ENCODE results near the gene LMO3. TPM values are rescaled to one million over a fixed set of nuclear protein-coding genes. Genes with fewer than 3 reads are reported as not detected.

Gene LMO3
- total and polyA plus RNA-seq, 2 of the 4 experiments (the other 2 are of a cell fraction): 0.54 to 0.84 TPM

DNA sequence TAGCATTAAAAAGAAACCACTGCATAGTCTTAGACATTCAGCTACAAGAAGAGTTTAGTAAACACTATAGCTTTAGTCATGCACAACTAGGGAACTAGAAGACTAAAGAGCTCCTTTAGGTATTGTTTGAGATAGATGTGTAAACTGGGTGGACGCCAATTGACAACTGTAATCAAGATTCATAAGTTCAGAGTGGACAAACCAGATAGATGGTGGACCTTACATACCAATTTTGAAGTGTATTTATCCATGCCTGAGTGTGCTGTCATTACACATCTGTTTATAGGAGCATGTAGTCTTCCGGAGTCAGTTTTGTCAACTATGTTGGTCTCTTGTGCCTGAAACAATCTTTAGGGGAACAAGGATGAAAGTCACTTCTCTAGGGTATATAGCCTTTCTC lies 96.6 kb downstream of the LMO3 start:
- intact Hi-C loops (cut with micrococcal nuclease): no loop called here
- no CpG with 5 or more reads among the region's 2 CpGs for WGBS, 2 experiments (ENCODE audit: extremely low coverage in 2 of 2, insufficient read length in 1 of 2)
- CTCF ChIA-PET: no interaction called here

More for the DNA sequence above, 96.6 kb downstream of the LMO3 start:
- Histone ChIP-seq H3K4me3 (ENCODE audit: insufficient read depth, low read depth, low read length) (no peak overlapping the region), H3K23ac (ENCODE audit: low read depth, low read length) (no peak overlapping the region), H3K9me1 (ENCODE audit: insufficient read depth, low read length) (no peaks in the 10 kb centered on the region), H2BK5ac (ENCODE audit: low read depth, low read length, poor library complexity, severe bottlenecking) (no peak overlapping the region), H2AFZ (replicated peaks; ENCODE audit: low read length, poor library complexity) (no peak overlapping the region), H2AK5ac (ENCODE audit: low read depth, low read length) (no peak overlapping the region), H3K4ac (ENCODE audit: low read depth, low read length) (no peak overlapping the region), H4K91ac (ENCODE audit: insufficient read depth, low read depth, low read length) (no peak overlapping the region), H3K9ac (ENCODE audit: low read depth, low read length) (no peak overlapping the region), H2BK15ac (ENCODE audit: low read depth, low read length) (no peak overlapping the region), H2AK9ac (replicated peaks; ENCODE audit: low read depth, low read length, poor library complexity) (no peak overlapping the region), H4K8ac (ENCODE audit: low read depth in 2 of 2, low read length in 2 of 2) (no peak overlapping the region), H3K79me1 (ENCODE audit: low read depth in 1 of 2, low read length in 2 of 2) (no peaks in the 10 kb centered on the region), H3K18ac (ENCODE audit: low read depth, low read length) (no peak overlapping the region), H3K56ac (ENCODE audit: extremely low read depth, insufficient read depth, low read length) (no peak overlapping the region), H2BK20ac (ENCODE audit: low read depth, low read length) (no peak overlapping the region), H3K4me1 (ENCODE audit: control insufficient read depth, insufficient read depth, low read length) (no peaks in the 10 kb centered on the region), H3K14ac (replicated peaks; ENCODE audit: low read depth, low read length) (no peak overlapping the region), H3K36me3 (ENCODE audit: control insufficient read depth, insufficient read depth, low read length) (no peaks in the 10 kb centered on the region), H4K5ac (ENCODE audit: low read depth, low read length) (no peak overlapping the region), H3K27ac (ENCODE audit: insufficient read depth, low read length) (no peak overlapping the region), H2BK120ac (ENCODE audit: low read depth, low read length) (no peak overlapping the region), H4K20me1 (ENCODE audit: insufficient read depth, low read length) (no peaks in the 10 kb centered on the region), H3K27me3 (ENCODE audit: control insufficient read depth, insufficient read depth, low read length) (no peaks in the 10 kb centered on the region), H3K4me2 (ENCODE audit: low read depth, low read length) (no peak overlapping the region), H3K9me3 (ENCODE audit: control insufficient read depth, insufficient read depth, low read length) (no peaks in the 10 kb centered on the region; the same call in 1 of the 2 replicates)
- in situ Hi-C loops (cut with MboI; ENCODE audit: low sequenced_read_pairs): no loop called here
- ATAC-seq (ENCODE audit: low read depth): peak; percentile 37; the same call in 1 of the 2 replicates
- dilution Hi-C loops (cut with HindIII; ENCODE audit: low sequenced_read_pairs, unreplicated experiment): no loop called here
- no TSS peak for BruUV-seq (replicated peaks)
- no peak for DNase-seq
- POLR2A ChIA-PET (ENCODE audit: unreplicated experiment): no interaction called here
- TF ChIP-seq FOS (IDR thresholded peaks at IDR 0.05; ENCODE audit: low read depth, low read length) (no peak), MXI1 (IDR thresholded peaks at IDR 0.05; ENCODE audit: borderline replicate concordance, low read depth, low read length) (no peak), CEBPB (IDR thresholded peaks at IDR 0.05; ENCODE audit: low read depth, low read length) (no peak), POLR2A (IDR thresholded peaks at IDR 0.05; ENCODE audit: low read depth, low read length) (no peak), MAZ (IDR thresholded peaks at IDR 0.05; ENCODE audit: borderline replicate concordance, low read depth, low read length) (no peak), MAFK (IDR thresholded peaks at IDR 0.05; ENCODE audit: low read depth, low read length) (no peak), BHLHE40 (IDR thresholded peaks at IDR 0.05; ENCODE audit: low read depth, low read length) (no peak), NFE2L2 (IDR thresholded peaks at IDR 0.05; ENCODE audit: low read depth, low read length) (no peak), SMC3 (IDR thresholded peaks at IDR 0.05; ENCODE audit: low read depth, low read length) (no peak), RFX5 (IDR thresholded peaks at IDR 0.05; ENCODE audit: low read depth, low read length) (no peak), RAD21 (IDR thresholded peaks at IDR 0.05; ENCODE audit: low read length) (no peak), CHD1 (IDR thresholded peaks at IDR 0.05; ENCODE audit: low read depth, low read length) (no peak), RCOR1 (IDR thresholded peaks at IDR 0.05; ENCODE audit: insufficient replicate concordance, low read length) (no peak)
- TF ChIP-seq, protein P1, sequence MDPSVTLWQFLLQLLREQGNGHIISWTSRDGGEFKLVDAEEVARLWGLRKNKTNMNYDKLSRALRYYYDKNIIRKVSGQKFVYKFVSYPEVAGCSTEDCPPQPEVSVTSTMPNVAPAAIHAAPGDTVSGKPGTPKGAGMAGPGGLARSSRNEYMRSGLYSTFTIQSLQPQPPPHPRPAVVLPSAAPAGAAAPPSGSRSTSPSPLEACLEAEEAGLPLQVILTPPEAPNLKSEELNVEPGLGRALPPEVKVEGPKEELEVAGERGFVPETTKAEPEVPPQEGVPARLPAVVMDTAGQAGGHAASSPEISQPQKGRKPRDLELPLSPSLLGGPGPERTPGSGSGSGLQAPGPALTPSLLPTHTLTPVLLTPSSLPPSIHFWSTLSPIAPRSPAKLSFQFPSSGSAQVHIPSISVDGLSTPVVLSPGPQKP (IDR thresholded peaks at IDR 0.05; ENCODE audit: borderline replicate concordance, low read depth, low read length): no peak
- TF ChIP-seq, protein P2, sequence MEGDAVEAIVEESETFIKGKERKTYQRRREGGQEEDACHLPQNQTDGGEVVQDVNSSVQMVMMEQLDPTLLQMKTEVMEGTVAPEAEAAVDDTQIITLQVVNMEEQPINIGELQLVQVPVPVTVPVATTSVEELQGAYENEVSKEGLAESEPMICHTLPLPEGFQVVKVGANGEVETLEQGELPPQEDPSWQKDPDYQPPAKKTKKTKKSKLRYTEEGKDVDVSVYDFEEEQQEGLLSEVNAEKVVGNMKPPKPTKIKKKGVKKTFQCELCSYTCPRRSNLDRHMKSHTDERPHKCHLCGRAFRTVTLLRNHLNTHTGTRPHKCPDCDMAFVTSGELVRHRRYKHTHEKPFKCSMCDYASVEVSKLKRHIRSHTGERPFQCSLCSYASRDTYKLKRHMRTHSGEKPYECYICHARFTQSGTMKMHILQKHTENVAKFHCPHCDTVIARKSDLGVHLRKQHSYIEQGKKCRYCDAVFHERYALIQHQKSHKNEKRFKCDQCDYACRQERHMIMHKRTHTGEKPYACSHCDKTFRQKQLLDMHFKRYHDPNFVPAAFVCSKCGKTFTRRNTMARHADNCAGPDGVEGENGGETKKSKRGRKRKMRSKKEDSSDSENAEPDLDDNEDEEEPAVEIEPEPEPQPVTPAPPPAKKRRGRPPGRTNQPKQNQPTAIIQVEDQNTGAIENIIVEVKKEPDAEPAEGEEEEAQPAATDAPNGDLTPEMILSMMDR (conservative IDR thresholded peaks at IDR 0.05; ENCODE audit: low read depth, low read length): no peak
- TF ChIP-seq, protein P3, sequence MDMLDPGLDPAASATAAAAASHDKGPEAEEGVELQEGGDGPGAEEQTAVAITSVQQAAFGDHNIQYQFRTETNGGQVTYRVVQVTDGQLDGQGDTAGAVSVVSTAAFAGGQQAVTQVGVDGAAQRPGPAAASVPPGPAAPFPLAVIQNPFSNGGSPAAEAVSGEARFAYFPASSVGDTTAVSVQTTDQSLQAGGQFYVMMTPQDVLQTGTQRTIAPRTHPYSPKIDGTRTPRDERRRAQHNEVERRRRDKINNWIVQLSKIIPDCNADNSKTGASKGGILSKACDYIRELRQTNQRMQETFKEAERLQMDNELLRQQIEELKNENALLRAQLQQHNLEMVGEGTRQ (IDR thresholded peaks at IDR 0.05; ENCODE audit: low read depth, low read length): no peak
